ENCODE measurements around the gene CCDC102A.

DNA sequence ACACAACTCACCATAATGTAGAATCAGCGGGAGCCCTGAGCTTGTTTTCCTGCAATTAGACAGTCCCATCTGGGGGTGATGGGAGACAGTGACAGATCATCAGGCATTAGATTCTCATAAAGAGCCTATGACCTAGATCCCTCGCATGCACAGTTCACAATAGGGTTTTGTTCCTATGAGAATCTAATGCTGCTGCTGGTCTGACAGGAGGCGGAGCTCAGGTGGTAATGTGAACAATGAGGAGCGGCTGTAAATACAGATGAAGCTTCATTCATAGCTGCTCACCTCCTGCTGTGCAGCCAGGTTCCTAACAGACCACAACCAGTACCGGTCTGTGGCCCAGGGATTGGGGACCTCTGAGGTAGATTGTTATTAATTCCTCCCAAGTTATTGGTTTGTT lies 47.1 kb downstream of the CCDC102A start:
- TF ChIP-seq ZNF274 (IDR thresholded peaks at IDR 0.05; ENCODE audit: low read depth, low read length) (no peak), SUZ12 (IDR thresholded peaks at IDR 0.05; ENCODE audit: extremely low read depth, insufficient read depth, insufficient read length) (no peak)

Data from NT2/D1 (cell line).